GM19467 (cell line): ENCODE data around the gene PRICKLE4.
"Not testable (repeated sequence)": the region's sequence is repeated elsewhere in the genome, so short reads cannot be mapped to it uniquely, and the experiment has no call there.

Experiments used
- ATAC-seq: cut with Tn5 transposase; IDR thresholded peaks from one replicate; pipeline ENCODE4 v1.9.1; 2021; ENCODE audit warnings: mild to moderate bottlenecking, moderate library complexity; ENCODE audit not compliant: unreplicated experiment

The PRICKLE4 gene

DNA sequence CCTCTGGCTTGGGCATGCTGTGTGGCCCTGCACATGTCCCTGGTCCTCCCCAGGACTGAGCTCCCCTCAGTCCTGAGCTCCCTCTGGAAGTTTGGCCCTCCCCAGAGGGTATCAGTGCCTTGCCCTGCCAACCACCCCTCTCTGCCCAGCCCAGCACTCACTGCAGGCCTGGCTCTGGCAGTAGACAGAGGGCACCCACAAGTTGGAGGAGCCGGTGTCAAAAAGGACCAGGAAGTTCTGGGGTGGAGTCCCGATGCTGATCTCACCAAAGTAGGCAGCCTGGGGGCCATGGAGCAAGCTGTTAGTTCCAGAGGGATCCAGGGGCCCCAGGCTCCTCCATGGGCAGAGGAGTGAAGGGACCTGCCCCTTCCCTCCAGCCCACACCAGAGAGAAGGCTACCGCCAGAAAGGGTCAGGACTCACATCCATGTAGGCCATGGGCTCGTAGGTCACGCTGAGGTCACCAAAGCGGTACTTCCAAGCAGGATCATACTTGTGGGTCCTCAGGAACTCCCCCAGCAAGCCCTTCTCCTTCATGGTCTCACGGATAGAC lies 36.3 kb upstream of the PRICKLE4 start:
- no peak for ATAC-seq

DNA sequence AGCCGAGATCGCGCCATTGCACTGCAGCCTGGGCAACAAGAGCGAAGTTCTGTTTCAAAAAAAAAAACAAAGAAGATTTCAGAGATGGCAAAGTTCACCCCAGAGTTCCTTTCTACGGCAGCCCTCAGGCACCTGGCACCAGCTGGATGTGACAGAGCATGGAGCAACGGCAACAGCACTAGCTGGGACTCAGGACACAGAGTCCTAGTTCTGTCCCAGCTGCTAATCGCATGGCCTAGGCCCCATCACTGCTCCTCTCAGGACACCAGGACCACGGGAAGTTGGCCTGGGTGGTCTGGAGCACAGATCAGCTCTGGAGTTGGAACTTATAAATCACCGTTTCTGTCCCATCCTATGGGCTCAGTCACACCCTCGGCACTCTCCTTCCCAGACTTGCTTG lies 34.5 kb upstream of the PRICKLE4 start:
- no peak for ATAC-seq

DNA sequence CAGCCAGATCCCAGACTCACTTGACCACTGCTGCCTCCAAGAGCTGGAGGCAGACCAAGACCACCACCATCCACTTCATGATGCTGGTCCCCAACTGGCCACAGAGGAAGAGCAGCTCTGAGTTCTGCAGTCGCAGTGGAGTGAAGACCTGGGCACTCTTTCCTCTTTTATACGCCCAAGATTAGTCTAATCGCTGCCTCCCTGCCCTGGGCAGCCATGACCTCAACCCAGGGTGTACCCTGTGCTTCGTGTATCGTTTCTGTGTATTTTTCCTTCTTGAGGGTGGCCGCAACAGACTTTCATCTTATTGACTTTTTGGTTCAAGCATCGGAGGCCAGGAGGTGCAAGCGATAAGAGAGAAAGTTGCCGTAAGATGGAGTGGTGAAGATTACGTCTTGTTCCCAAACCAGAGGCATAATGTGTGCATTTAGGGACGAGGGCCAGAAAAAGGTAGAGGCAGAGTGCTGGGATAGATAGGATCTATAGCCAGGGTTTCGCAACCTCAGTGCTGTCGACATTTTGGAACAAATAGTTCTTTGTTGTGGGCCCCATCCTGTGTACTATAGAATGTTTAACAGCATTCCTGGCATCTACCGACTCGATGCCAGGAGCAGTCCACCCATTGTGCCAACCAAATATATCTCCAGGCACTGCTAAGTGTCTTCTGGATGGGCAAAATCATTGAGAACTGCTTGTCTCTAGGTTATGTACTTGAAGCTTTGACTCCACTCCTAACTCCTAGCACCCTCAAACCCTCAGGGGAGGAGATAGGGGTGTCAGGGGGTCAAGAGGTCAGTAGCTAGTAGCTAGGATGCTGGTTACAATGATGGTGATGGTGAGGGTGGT lies 33.1 kb upstream of the PRICKLE4 start, which contains the start of gene PGC:
TSS of gene PGC (minus strand) at position 142 of the 846 bp plus-strand sequence. CDS start at position 79, 63 bp downstream.
- ATAC-seq: no peak

DNA sequence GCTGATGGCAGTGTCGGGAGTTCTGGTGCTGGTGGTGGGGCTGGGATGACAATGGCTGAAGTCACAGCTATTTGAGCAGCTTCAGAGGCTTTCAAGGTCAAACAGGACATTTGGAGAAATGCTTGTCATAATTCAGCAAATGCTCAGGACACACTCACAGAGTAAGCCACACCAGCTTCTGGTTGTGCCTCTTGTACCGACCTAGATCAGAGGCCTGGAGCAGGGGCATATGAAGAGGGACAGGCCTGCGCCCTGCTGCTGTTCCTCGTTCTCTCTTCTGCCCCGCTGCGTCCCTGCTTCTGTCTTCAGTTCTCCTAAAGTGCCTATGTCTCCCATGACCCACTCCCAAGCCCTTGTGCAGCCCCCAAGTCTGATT lies 32.5 kb upstream of the PRICKLE4 start:
- no peak for ATAC-seq

DNA sequence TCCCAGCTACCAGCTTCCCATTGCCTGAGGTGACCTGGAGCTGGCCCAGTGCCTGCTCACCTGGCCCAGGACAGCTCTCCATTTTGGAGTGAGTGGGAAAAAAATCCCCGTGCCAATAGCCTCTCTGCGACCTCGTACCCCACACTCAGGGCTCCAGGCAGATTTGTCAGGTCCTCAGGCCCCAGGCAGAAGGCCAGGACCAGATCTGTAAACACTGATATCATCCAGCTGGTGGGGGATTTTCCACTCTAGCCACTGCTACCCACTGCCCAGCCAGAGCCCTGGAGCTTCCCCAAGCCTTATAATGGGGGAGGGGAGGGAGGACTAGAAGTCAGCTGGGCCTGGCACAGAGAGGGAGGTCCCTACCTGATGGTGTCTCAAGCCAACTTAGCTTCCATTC lies 32.0 kb upstream of the PRICKLE4 start:
- ATAC-seq: no peak

DNA sequence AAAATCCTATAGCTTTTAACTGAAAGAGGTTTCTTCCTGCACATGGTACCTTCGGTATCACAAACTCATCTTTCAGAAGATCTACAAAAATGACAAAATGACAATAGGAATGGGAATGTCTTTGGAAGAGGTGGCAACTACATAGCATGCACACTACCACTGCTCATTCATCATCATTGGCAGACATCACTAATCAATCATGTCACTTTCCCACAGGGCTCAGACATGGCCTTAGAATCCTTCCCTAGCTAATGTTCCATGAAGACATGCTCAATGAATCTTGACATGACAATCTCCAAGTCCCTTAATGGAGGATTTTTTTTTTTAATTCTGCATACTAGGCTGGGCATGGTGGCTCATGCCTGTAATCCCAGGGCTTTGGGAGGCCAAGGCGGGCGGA lies 30.2 kb upstream of the PRICKLE4 start:
- ATAC-seq: no peak

DNA sequence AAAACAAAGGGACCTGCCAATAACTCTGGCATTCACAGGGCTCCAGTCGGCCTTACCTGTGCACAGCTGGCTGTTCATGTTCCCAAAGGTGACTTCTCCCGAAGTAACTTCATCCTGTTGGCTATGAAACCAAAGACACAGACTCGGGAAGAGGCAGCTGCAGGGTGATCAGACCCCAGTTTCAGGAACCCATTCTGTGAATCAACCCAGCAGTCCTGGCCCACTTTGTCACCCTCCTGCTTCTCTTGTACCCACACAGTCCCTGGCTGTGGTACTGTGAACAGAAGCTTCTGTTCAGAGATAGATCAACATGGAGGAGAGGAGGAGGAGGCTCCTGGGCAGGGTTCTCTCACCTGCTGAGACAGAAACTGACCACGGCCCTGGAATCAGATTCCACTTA lies 24.7 kb upstream of the PRICKLE4 start:
- ATAC-seq: no peak

DNA sequence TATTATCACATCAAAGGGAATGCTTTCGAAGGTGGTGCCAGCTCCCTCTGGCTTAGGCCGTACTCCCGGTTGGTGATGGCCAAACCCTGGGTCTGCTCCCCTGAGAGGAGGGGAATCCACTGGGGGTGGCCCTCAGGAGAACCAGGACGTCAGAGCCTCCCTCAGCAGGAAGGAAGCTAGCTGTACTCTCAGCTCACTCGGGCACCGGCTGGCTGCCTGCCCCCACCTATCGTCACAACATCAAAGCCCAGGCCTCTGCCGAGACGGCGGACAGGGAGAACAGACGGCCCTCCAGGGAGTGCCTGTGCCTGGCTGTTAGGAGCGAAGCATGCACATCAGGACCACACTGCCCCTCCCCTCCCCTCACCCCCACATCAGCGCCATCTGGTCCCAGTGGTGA lies 24.2 kb upstream of the PRICKLE4 start:
- ATAC-seq: no peak

DNA sequence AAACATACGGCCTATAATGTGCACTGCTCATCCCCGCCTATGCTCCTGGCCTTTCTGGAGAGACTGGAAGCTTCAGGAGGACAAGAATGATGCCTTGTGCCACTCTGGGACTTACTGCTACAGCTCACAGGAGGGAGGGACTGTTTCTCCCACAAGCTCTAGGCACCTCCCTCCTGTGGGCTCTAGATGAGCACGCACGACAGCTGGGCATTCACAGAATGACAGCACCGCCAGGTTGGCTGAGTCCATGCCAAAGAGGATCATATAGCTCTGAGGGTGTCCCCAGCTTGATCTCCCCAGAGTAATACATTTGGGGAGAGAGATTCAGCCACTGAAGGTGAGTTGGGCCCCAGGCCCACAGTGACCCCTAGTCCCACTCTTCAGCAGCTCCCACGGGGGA lies 23.3 kb upstream of the PRICKLE4 start:
- ATAC-seq: no peak

DNA sequence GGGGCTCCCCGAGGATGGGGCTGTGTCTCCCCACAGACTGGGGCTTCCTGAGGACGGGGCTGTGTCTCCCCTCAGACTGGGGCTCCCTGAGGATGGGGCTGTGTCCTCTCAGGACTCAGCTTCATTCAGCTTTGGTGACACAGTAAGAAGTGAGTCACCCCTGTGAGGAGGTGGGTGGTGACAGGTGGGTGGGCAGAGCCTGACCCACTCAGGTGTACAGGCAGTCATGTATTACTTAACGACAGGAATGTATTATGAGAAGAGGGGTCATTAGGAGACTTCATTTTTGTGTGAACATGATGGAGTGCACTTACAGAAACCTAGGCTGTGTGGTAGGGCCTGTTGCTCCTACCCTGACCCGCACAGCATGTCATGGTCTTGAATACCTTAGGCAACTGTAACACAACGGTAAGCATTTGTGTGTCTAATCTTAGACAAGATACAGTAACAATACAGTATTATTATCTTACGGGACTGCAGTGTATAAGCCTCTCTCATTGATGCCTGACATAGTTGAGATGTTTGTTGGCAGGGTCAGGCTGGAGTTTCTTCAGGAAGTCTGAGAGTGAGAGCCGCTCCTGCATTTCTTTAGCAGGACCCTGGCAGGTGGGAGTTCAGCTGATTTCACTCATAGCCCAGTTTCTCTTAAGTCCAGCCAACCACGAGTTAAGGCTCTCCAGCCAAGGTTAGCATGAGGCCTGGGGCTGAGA lies 22.5 kb upstream of the PRICKLE4 start:
- ATAC-seq: no peak

DNA sequence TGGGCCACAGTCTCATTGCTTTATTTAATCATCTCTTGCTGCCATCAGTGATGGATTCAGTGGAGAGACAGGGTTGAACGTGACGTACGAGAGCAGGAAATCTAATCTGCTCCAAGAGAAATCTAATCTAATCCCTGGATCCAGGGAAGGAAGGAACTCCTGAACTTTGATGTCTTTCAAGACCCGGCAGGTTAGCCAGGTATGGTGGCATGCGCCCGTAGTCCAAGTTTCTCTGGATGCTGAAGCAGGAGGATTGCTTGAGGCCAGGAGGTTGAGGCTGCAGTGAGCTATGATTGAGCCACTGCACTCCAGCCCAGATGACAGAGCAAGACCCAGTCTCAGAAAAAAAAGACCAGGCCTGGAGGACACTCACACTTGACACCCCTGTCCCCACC lies 21.9 kb upstream of the PRICKLE4 start:
- no peak for ATAC-seq

DNA sequence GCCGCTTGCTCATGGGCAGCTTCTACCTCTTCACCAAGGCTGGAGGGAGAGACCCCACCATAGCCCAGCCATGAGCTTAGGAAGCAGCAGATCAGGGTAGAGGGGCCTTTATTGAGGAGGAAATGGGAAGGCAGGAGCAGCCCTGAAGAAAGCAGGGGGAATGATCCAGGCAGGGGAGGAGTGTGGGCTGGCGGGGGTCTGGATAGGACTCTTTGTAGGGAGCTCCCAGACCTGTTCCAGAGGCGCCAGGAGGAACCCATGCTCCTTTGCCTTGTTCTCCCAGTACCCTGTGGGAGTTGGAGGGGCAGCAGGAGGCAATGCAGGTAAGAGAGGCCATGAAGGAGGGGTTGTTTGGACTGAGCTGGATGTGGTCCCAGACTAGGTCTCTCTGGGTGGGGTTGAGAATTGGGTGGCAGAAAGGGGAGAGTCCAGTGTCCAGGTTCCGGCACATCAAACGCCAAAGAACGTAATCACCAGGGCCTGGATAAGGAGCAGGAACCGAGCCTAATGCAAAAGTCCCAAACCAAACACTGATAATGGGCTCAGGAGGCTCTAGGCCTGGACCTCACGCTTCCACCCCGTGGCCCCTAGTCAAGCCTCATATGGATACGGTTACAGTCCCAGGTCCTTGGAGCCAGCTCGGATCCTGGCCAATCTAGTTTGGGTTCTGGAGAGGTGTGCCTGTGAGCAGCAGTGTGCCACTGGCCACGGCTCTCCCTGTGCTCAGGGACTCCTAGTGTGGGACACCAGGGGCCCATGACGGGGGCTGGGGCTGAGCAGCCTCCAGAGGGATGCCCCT lies 21.3 kb upstream of the PRICKLE4 start:
- no peak for ATAC-seq

DNA sequence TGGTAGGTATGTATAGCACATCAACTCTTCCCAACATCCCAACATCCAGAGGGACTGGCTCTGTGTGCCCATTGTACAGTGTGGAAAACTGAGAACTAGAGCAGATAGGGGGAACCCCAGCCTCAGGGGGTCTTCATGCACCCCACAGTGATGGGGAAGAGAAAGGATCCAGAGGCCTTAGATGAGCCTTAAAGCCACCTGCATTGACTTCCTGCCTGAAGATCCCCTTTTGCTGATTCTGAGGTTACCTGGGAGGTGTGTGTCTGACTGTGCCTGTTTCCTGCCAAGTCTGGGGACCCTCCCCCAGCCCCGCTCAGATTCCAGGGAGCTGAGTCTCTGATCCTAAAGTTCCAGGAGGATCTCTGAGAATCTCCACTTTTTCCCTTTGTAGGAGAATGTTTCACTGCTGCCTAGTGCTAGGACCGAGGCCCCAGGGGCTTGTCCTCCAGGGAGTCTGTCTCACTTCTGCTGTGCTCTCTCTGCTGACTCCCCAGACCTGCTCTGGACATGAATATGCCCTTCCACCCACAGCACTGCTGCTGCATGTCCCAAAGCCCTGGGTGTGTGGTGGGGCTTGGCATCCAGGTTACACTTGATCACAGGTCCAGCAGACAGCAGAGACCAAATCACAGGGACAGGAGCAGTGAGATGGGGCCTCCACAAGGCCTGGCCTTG lies 20.5 kb upstream of the PRICKLE4 start:
- ATAC-seq: no peak

DNA sequence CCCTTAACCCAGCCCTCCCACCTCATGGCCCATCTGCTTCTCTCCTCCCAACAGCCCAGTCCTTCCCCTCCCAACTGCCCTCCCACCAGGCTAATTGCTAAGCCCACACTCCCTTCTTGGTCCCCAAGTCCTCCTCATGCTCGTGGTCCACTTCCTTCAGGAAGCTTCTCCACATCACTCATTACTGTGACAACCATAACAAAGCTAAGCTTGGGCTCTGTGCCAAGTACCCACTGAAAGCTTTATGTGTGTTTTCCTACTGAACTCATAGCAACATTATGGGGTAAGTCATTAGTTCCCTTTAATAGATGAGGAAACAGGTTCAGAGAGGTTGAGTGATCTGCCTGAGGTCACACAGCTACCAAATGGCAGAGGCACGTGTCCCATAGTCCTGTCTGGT lies 17.1 kb upstream of the PRICKLE4 start:
- ATAC-seq: no peak

DNA sequence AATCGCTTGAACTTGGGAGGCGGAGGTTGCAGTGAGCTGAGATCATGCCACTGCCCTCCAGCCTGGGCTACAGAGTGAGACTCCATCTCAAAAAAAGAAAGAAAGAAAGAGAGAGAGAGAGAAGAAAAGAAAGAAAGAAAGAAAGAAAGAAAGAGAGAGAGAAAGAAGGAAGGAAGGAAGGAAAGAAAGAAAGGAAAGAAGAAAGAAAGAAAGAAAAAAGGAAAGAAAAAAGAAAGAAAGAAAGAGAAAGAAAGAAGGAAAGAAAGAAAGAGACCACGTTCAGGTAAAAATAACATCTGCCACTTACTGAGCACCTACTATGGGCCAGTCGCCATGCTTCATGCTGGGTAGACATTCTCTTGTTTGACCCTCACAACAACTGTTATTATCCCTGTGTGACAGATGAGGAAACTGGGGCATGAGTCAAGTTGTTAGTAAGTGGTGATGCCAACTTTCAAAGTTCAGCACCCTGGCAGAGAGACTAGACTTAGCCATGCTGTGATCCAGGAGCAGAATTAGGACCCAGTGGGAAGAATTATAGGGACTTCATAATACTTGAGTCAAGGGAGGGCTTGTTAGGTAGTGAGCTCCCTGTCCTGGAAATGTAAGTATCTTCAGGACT lies 14.4 kb upstream of the PRICKLE4 start:
- ATAC-seq: not testable (repeated sequence)

DNA sequence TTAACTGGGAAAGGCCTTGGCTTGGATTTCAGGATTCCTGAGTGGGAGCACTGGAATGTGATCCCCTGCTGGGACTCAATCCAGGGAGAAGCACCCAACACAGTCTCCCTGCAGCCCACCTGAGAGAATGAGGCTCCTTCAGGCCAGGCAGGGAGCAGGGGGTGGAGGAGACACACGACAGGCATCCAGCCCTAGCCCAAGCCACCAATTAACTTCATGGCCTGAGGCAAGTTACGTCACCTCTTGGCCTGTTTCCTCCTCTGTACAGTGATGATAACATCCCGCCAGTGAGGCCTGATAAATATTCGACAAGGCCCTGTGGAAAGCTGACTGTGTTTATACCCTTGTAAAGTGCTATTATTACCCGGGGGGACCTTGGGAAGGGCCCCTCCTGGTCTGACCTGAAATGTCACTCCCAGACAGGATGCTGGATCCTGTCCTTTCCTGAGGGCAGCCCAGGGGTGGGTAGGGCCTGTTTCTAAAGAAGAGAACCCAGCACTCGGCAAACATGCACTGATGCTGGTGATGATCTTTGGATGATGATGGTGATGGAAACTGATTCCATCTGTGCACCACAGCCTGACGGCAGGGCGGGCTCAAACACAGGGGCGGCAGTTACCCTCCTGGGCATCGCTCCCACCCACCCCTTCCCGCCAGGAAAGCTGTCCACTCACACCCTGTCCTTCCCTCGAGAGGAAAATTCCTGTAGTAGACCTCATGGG lies 13.3 kb upstream of the PRICKLE4 start:
- no peak for ATAC-seq

DNA sequence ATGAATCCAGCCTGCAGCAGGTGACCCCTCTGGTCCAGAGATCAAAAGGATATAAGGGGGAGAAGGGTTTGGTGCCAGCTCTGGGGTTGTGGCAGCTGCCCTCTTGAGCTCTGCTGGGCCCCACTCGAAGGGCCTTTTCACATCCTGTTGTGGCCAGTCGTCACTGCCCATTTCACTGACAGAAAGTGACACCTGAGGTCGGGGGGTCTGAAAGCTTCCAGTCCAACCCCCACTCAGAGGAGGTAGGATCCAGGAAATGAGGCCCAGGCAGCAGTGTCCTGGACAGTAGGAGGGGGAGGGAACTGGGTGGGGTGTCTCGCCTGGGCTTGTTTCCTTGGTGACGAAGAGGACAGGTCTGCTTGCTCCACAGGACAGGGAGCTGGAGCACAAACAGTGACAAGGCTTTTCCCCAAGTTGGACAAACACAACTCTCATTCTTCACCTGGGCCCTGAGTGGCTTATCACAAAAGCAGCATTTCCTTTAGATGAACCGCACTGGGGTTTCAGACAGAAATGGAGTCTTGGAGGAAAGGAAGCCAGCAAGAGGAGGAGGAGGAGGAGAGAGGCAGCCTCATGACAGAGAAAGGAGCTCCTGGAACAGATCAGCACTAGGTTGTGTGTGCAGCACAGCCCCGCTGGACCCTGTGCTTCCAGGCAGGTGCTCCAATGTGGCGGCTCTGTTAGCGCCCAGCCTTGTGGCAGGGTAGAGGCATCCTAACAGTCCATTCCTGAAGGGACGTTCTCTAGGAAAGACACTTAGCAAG lies 11.9 kb upstream of the PRICKLE4 start:
- ATAC-seq: no peak

DNA sequence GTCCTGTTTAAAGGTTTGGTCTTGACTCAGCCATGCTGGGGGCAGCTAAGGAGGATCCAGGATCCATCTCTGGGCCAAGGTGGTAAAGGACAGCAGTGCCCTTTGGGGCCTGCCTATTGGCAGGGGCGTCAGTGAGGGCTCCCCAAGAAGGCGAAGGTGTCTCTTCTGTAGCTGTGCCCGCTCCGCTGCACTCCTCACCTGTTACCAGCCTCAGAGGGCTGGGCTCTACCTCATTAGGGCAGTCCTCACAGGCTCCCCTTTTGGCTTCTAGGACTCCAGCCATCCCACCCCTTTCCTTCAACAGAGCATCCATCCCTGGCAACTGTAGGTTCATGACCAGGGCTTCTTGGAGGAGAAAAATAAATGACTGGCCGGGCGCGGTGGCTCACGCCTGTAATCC lies 11.2 kb upstream of the PRICKLE4 start:
- ATAC-seq: no peak
